Amygdala (tissue), 56 donors: ENCODE data around the gene ATP6V0E2.
A peak's percentile ranks its signal among the peaks of the same experiment; 100 is the strongest.

Experiments
- DNase-seq, 56 donors: peaks; one replicate each; lab custom pipeline; 2025; lab: John Stamatoyannopoulos, UW

ATP6V0E2 gene

DNA sequence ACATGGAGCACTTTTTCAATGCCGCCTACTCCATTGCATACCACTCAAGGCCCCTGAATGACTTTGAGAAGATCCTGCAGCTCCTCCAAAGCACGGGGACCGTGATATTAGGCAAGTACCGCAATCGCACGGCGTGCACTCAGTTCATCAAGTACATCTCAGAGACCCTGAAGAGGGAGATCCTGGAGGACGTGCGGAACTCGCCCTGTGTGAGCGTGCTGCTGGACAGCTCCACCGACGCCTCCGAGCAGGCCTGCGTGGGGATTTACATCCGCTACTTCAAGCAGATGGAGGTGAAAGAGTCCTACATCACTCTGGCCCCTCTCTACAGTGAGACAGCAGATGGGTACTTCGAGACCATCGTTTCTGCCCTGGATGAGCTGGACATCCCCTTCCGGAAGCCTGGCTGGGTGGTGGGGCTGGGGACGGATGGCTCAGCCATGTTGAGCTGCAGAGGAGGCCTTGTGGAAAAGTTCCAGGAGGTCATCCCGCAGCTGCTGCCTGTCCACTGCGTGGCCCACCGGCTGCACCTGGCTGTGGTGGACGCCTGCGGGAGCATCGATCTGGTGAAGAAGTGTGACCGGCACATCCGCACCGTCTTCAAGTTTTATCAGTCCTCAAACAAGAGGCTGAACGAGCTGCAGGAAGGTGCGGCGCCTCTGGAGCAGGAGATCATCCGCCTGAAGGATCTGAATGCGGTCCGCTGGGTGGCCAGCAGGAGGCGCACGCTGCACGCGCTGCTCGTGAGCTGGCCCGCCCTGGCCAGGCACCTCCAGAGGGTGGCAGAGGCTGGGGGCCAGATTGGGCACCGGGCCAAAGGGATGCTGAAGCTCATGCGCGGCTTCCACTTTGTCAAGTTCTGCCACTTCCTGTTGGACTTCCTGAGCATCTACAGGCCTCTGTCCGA, 12.7 kb upstream of the ATP6V0E2 start:
- DNase-seq = peak in 1 of 56 donors; percentile 36

DNA sequence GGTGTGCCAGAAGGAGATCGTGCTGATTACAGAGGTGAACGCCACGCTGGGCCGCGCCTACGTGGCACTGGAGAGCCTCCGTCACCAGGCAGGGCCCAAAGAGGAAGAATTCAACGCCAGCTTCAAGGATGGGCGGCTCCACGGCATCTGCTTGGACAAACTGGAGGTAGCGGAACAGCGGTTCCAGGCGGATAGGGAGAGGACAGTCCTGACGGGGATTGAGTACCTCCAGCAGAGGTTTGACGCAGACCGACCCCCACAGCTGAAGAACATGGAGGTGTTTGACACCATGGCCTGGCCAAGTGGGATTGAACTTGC, 12.1 kb upstream of the ATP6V0E2 start:
- no peak for DNase-seq

DNA sequence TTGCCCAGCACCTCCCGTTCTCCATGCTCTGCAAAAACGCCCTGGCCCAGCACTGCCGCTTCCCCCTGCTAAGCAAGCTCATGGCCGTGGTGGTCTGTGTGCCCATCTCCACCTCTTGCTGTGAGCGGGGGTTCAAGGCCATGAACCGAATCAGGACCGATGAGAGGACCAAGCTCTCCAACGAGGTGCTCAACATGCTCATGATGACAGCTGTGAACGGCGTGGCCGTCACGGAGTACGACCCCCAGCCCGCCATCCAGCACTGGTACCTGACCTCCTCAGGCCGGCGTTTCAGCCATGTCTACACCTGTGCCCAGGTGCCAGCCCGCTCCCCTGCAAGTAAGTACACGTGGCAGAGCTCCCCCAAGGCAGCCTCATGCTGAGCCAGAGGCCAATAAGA, 11.6 kb upstream of the ATP6V0E2 start:
- DNase-seq = no peak

DNA sequence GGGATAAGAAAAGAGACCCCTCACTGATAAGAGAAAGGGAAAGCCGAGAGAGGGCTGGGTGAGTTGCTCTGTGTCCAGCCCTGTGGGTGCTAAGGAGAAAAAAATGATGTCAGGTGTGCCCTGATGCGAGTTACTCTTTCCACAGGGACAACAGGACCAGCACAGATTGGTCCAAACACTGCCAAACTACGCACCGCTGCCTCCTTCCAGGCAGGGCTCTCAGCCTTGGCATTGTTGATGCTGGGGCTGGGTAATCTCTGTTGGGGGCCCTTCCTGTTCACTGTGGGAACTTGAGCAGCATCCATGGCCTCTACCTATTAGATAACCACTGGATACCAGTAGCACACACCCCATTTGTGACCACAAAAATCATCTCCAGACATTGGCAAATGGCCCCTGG, 10.3 kb upstream of the ATP6V0E2 start:
- DNase-seq = no peak

DNA sequence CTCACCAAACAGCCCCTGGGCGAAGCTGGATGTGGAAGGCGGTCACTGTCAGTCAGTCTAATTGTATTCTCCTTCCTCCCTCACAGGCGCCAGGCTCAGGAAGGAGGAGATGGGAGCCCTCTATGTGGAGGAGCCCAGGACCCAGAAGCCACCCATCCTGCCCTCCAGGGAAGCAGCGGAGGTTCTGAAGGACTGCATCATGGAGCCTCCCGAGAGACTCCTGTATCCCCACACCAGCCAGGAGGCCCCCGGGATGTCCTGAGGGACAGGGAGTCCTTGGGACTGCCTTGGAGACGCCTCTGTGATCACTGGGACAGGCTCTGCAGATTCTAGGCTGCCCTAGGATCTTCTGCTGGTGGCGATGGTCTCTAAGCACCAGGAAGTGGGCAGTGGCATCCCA, 9.7 kb upstream of the ATP6V0E2 start:
- DNase-seq = no peak

DNA sequence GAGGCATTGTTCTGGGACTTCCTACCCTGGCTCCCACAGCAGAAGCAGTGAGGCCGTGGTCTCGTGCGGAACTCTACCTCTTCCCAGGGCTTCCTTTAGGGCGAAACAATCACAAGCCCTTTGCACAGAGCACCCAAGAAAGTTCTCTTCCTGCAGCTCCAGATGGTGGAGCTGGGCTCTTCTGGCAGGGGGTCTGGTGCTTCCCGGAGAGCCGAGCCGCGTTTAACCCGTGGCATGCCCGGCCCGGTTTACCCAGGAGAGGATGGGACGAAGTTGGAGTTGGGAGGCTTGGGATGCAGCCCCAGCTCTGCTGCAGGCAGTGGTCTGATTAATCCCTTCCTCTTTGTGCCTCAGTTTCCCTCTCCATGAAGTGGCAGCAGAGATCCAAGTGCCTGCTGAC, 9.0 kb upstream of the ATP6V0E2 start:
- DNase-seq = no peak

DNA sequence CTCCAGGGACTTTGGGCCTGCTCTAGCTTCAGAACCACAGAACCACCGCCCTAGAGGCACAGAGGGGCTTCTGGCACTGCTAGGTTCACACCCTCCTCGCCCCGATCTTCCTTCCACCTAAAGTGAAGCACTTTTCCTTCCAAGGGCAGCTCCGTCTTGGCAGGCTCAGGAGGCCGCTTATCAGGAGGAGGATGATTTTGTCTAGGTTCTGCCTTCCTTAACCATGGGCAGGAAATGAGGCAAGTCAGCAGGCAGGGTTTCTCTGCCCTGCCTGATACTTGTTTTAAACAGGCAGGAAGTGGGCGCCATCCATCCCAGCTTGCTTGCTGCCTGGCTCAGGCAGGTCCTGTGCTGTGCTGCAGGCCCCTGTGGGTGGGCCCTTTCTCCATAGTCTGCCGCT, 8.3 kb upstream of the ATP6V0E2 start:
- DNase-seq = no peak

DNA sequence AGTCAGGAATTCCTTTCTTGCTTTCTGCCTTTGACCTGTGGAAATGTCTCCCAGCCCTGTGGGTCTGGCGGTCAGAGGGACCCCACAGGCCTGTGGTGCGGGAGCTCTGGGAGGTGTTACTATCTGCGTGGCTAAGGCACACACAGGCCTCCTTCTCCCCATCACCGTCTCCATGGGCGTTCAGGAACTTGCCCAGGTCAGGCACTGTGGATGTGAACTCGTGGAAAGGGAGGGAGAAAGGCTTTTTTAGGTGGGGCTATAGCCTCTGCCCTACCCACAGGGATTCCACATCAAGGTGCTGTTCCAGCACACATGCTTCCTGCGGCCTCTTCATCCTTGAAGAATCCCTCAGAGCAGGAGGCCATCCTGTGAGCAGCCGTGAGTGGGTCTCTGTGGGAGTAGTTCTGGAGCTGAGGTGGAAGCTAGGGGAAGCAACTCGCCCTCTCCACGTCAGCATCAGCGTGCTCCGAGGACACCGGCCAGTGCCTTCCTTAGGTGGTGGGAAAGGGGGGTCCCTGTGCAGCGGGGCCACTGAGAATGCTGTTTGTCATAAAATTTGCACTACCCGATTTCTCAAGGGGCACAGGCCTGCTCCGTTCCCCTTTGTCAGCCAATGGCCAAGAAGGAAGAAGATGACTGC, 7.5 kb upstream of the ATP6V0E2 start:
- no peak for DNase-seq

DNA sequence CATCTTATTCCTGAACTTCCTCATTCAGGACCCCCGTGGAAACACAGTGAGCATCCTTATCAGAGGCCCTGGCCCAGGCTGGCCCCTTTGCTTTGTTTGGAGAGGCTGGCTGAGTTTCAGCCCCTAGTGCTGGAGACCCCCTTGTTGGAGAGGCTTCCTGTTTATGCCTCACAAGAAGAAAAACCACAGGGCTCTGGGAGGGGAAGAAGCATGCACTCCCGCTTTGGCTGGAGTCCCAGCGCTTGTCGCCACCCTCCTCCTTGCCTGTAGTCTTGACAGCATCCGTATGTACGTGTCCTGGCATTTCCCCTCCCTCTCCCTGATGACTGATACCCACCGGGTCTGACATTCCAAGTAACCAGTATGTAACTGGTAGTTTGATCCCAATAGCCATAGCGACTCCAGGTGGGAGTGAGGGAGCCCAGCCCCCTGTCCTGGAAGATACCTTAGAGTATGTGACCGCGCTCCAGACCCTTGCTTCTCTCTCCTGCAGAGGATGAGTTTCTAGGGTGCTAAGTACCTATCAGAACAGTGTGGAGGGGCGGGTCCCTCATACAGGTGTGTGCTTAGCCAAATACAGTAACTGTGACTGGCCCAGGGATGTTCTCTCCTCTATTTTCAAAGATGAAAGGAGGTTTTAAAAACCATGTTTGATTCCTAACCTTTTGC, 6.9 kb upstream of the ATP6V0E2 start:
- no peak for DNase-seq

DNA sequence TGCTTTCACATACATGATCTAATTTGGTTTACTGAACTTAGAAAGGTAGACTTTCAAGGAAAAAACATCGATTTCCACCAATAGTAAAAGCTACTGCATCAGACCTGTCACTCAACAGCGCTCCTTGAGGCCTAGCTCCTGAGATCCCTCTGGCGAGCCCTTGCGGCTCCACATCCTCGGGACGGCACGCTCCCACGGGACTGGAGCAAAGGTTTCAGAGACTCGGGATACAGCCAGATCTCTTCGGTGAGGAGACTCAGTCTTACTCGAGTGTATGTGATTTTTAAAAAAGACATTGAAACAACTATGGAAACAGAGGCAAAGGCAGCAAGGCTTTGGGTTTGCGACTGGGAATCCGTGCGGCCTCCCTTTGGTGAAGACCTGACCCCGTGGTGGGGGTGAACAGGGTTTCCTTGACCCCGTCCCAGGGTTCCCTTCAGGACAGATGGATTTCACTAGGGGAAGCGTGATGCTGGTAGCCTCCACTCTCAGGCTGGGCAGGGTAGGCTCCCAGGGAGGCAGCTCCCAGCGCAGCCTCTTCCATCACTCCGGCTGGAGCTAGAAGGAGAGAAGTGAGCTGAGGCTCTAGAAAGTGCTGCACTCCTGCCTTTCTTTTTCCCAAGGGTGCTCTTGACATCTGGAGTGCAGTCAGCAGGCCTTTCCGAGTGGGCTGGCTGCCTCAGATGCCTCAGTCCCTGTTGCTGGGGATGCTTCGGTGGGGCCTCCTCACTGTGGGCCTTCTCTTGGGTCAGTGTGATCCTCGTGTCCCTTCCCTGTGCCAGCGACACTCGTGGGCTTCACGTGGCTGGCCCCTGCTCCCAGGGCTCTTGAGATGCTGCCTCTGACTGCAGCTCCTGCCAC, 5.8 kb upstream of the ATP6V0E2 start:
- no peak for DNase-seq

DNA sequence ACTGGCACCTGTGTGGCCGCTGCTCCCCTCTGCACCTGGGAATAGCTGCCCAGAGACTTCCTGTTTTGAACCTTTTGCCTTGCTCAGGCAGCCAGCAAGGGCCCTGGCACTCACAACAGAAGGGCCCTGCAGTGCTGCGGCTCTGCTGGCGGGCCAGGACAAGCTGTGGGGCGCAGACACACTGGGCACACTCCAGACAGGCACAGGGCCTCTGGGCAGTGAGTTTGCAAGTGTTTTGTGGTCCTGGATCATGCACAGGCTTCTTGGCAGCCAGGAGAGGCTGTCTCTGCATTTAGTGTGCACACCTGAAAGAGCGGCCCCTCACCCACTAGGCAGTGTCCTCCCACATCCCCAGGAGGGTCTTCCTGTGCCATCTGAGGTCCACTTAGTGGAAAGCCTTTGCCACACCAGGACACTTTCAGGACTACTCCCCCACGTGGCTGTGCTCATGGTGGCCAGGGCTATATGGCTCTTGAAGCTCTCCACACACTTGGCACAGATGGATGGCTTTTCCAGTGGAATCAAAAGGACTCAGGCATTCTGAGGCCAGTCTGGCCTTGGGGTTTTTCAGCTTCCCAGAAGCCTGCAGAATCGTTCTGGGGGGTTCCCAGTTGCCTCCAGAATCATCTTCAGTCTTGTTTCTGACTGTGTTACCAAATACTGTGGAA, 5.0 kb upstream of the ATP6V0E2 start:
- DNase-seq = peak in 3 of 56 donors; percentile 42 to 63 (median 53)

DNA sequence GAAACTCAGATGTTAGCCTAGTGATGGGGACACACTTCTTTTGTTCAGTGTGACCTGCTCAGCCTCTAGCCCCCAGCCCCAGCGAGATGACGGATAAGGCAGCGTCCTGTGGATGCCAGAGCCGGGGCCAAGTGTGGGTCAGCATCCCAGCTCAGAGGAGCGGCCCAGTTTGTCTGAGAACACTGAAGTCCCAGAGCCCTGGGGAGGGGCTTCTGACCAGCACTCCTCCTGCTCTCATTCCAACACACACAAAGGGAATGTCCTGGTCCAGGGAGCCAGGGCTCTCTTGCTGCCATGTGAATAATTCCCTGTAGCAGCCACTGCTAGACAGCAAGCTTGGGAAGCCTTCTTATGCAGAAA, 4.5 kb upstream of the ATP6V0E2 start:
- DNase-seq = peak in 1 of 56 donors; percentile 41

DNA sequence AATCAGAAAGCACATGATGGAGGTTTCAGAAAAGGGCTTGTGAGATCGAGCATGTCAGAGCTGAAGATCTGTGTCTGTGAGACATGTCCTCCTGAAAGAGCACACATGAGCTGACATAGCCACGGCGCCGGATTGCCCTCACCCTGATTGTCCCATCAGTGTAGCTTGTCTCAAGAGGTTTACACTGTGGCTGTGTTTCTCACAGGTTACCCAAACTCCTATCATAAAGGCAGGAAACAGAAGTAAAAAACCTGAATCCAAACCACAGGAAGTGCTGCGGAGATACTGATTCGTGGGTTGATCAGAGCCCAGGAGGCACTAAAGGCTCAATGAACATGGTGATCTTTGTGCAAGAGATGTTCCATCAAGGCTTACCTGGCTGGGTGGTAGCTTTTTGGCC, 3.9 kb upstream of the ATP6V0E2 start:
- no peak for DNase-seq

DNA sequence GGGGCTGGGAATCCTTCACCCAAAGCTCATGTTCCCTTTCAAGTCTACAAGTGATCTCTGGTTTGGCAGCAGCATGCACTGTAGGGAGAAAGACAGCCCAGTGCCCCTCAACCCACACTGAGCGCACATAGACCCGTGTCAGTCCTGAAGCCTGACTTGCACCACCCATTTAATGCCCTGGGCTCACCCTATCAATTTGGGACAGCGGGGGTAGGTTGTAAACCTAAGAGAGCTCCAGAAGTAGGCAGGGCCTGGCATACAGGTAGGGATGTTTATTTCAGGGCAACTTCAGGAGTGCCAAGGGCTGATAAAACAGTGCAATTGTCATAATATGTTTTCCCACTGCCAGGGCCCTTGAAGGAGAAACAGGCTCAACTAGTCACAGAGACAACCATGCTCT, 3.5 kb upstream of the ATP6V0E2 start:
- DNase-seq = no peak

DNA sequence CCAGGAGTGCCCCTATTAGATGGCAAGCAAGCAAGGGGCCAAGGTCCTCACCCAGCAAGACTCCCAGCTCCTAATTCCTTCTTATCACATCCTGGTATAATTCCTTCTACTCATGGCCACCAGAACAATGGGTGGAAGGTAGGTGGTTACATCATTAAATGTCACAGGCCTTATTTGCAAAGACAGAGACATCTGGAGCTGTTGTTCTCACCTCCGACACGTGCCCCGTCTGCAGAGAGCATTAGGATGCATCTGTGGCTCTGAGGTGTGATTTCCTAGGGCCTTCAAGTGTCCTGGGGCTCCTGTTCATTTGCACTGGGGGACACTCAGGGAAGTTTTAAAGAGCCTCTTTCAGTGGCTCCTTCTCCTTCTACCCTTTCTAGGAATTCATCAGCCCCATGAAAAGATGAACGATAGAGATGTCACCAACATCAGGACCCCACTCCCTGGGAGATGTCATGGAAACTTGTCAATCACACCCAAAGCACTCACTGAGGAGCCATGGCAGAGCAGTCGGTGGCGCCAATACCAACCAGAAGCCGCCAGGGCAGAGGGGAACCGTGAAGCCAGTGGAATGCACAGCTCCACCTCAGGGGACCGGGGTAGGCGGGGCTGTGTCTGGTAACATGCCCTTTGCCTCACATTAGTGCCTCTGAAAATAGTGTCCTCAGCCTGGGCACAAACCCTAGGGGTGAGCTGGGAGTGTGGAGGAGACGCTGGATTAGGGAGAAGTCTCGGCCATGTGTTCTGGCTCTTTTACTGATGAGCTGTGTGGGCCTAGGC, 2.9 kb upstream of the ATP6V0E2 start:
- no peak for DNase-seq

DNA sequence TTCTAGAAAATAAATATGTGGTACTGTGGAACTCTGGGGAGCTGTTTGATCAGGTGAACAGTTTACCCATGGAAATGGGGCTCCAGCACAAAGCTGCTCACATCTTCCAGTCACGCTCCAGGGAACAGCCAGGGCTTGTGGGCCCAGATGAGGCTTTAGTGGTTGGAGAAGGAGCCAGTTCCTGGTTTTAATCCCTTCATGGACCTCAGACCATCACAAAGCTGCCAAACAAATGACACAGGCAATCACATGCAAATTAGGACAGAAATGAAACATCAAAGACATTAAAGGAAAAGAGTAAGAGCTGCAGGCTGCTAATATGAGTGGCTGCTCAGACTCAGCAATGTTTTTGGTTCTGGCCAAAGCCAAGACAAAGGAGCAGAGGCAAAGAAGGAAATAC, 2.2 kb upstream of the ATP6V0E2 start:
- peak in 3 of 56 donors; percentile 39 to 62 (median 53) for DNase-seq

DNA sequence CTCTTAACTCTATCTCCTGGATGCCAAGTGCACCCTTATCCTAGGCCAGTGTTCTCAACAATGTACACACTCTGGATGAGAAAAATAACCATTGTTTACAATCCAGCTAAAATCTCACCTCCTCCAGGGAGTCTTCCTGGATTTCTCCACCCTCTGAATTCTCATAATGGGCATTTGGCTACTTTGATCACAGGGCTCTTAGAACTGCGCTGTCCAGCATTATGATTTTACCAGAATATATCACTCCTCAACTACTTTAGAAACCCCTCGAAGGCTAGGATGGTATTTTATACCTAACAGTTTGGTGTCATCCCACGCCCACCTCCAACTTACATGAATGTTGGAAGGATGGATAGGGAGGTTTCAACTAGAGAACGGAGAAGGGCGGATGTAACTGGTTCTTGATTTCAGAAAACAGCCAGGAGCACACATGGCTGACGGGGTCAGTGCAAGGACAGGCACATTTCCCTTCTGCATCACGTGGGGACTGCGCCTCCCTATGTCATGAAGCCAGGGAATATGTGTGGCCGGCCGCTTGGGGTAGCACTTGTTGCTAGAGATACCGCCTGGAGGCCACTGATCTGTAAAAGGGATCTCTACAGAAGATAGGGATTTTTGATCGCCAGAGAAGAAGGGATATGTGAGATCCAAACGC, 1.2 kb upstream of the ATP6V0E2 start:
- DNase-seq = peak in 47 of 56 donors; percentile 29 to 89 (median 72)

DNA sequence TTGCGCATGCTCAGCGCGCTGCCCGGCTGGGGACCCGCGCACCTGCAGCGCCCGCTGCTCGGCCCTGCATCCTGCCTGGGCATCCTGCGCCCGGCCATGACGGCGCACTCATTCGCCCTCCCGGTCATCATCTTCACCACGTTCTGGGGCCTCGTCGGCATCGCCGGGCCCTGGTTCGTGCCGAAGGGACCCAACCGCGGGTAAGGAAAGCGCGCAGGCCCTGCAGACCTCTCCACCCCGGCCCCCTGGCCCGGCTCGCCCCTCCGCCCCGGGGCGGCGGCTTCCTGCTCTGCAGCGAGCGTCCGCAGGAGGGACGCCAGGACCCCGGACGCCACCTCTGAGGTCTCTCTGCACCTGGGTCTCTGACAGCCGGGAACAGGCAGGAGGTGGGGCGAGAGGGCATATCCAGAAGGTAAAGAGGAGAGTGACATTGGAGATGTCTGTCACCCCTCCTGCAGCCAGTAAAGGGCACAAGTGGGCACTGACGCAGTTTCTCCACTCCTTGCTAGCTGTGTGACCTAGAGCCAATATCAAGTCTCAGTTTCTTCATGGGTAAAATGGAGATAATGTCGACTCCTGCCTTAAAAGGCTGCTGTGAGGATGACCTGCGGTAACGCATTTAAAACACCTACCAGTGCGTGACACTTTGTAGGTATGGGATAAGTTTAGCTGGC, 338 bp downstream of the ATP6V0E2 start:
- no peak for DNase-seq
